ENCODE measurements around the gene SLC12A1.

DNA sequence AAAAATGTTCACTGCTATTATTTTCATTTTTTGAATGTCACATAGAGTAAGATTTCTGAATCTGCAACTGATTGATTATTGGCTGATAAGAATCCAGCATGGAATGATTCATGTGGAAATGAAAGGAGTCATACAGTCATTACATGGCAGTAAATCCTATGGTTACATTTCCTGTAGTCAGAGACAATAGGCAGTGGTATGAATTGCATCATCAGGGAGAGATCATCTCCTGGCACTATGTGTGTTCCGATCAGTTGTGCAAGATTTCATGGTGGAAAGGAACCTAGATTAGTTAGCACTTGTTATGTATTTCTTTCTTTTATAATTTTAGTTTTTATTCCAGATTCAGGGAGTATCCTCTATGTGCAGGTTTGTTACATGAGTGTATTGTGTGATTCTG is 38.8 kb downstream of the SLC12A1 start:
- TF ChIP-seq, protein P1, sequence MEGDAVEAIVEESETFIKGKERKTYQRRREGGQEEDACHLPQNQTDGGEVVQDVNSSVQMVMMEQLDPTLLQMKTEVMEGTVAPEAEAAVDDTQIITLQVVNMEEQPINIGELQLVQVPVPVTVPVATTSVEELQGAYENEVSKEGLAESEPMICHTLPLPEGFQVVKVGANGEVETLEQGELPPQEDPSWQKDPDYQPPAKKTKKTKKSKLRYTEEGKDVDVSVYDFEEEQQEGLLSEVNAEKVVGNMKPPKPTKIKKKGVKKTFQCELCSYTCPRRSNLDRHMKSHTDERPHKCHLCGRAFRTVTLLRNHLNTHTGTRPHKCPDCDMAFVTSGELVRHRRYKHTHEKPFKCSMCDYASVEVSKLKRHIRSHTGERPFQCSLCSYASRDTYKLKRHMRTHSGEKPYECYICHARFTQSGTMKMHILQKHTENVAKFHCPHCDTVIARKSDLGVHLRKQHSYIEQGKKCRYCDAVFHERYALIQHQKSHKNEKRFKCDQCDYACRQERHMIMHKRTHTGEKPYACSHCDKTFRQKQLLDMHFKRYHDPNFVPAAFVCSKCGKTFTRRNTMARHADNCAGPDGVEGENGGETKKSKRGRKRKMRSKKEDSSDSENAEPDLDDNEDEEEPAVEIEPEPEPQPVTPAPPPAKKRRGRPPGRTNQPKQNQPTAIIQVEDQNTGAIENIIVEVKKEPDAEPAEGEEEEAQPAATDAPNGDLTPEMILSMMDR (IDR thresholded peaks at IDR 0.05; ENCODE audit: borderline replicate concordance, extremely low read depth, low read length, poor library complexity, severe bottlenecking), result no peak
- TF ChIP-seq EZH2 (IDR thresholded peaks at IDR 0.05; ENCODE audit: borderline replicate concordance, low read depth, low read length, severe bottlenecking), result no peak
